Stimulated activated CD4-positive, alpha-beta T cell treated with anti-CD3 and anti-CD28 coated beads, TNF-alpha, amount 100 ng/mL, for 48 hours (primary cell): ENCODE results near the gene CD83.

Experiments used
- DNase-seq, 3 donors: peaks; one replicate each; pipeline ENCODE4 v3.0.0-alpha.2; 2020; ENCODE audit warnings: low read depth in 3 of 3

The CD83 gene

DNA sequence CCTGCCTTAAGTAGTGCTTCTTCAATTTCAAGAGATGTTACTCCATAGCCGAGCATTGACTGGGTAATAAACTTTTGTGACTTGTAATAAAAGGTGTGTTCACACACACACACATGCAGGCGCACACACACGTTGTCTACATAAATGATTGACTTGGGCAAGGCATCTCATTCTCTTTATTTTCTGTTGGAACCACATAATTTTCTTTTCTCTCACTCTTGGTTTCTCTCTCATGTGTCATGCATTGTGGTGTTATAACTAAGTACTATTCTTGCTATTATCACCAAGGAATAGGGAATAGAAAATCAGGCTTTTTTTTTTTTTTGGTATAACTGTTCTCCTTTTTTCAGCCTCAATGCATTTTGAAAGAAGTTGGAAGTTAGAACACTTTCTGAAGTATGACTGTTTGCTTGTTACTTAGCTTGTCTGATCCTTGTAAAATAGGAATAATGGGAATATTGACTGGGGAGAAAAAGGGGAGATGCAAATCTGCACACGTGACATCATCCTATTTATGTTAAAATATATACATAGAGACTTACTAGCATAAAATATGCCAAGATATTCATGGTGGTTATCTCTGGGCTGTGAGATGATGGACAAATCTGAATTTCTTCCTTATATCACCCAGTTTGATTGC lies 26.1 kb upstream of the CD83 start:
- DNase-seq, result no peak

DNA sequence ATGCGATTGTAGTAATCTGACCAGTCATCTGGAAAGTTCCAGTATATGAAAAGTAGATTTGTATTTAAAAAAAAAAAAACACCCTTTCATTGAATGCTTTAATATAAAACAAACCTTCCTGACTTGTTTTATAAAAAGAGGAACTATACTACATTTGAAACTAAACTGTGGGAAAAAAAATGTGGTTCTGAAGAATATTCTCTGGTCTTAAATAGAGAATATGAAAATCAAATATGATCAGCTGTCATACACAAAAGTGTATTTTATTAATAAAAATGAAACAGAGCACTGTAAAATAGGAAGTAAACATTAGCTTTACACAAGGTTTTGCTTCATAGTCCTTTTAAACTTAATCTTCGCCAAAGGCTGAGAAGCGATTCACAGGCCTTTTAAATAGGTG lies 25.3 kb upstream of the CD83 start:
- DNase-seq, result no peak

DNA sequence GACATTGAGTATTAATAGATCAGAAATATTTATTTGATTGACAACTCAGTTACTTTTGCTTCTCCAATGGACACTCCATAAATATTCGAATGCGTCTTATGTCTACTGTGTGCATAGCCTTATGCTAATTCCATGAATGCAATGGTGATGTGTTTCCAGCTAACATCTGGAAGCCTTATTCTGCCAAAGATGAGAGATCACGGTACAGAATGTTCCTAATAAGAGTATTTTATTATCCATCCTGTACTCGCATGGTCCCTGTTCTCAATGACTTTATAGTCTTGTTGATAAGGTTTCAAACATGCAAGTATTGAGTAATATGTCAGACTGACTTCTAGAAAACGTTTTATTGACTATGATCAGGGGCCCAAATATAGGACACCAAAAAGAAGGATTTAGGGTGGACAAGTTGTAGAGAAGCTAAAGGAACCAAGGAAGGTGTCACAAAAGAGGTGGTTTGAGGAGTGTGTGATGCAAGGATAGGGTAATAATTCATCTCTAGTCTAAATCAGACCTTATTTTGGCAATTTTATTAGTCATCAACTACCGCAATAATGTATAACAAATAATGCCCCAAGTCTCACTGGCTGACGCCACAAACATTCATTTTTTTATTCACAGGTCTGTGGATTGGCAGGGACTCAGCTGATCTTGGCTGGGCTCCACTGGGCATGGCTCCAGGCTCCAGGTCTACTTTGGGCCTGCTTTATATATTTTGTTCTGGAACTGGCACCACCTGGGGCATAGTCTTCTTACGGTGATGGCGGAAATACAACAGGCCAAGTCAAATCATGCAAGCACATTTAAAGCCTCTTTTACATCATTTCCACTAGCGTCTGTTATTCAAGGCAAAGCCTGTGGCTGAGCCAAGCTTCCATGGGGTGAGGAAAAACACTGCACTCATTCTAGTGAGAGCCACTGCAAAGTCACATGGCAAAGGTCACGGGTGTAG lies 24.5 kb upstream of the CD83 start:
- DNase-seq, result no peak

DNA sequence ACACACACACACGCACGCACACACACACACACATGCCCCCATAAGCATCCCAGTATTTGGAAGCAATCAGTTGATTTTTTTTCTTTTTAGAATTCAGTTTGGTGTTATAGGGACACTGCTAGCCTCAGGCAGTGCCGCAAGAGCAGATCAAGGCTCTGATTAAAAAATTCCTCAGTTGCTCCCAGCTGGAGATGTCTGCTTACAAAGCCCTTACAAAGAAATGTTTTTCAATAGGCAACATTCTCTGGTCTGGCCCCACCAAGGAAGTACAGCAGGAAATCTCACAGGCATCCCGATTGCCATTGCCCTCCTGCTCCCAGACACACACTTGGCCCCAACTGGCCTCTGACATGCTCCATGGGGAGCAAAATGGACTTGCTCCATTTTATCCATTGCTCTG lies 22.9 kb upstream of the CD83 start:
- DNase-seq, result no peak

DNA sequence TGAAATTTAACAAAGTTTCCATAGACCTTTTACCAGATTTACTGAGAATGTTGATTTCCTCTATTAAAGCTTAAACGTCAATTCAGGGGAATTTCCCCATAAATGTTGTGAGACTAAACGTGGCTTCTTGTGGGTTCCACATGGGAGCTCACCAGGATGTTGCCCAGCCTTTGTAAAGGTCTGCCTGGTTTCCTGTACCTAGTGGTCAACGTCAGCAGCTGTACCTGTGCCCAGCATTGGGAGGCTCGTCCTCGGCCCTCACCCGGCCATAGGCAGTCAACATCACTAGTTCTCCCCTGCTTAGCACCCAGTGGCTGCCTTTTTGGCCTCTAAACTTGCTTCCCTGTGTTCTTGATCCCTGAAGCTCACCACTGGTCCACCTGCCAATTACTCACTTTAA lies 22.1 kb upstream of the CD83 start:
- no peak for DNase-seq

DNA sequence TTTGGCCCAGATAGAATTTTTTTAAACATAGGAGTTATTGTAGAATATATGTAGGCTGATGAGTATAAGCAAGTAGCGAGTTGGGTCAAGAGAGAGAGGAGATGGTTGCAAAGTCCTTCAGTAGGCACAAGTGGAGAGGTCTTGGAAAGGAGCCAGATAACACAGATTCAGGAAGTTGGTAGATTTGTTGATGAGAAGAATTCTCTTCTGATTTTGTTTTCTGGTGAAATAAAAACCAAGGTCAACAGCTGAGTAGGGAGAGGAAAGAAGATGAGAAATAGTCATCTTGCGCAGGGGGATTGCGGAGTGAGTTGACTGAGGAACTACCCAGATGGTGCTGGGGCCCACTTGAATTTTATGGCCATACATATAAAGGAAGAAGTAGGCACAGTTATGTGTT lies 17.4 kb upstream of the CD83 start:
- no peak for DNase-seq

DNA sequence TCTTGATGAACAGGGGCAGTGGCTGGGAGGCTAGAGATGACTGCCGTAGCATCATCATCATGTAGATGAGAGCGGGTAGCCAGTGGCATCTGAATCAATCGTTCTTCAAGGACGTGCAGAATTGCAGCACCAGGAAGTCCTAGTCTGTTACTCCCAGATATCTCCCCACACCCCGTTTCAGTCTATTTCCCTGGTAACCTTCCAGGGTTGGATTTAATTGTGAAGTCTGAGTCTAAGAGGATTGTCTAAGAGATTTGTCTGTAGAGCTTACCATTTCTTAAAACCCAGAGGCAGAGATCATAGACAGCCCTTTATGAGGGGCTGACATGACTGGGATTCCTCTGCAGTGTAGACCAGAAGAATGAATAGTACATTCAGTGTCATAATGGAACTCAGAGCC lies 16.6 kb upstream of the CD83 start:
- no peak for DNase-seq

DNA sequence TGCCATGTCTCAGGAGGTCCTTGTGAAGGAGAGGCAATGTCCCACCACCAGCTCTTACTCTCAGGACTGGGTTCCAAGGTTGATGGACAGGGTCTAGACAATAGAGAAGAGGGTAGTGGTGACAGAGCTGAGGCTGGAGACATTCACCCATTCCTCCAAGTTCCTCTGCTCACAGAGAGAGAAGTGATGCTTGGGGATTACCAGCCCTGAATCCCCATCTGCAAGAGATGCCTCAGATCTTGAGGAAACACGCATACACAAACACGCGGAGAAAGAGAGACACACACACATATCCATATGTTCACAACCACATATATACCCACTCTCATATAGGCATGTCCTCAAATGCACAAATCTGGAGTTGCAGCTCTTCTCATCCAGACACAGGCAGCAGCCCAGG lies 15.2 kb upstream of the CD83 start:
- DNase-seq, result no peak

DNA sequence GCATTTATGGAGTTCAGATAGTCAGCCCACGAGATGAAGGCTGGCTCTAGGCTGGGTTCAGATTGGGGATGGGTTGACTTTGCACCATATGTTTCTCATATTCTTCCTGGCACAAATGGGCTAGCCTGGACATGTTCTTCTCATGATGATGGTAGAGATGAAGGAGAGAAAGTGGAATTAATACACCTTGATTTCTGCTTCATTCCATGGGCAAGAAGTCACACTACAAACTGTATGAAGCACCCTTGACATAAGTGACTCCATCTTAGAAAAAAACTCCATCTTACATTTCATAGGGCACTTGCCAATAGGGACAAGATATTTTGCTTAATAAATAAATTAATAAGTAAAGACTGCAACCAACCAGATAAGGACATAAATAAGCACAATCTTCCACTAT lies 12.0 kb upstream of the CD83 start:
- DNase-seq, result no peak

DNA sequence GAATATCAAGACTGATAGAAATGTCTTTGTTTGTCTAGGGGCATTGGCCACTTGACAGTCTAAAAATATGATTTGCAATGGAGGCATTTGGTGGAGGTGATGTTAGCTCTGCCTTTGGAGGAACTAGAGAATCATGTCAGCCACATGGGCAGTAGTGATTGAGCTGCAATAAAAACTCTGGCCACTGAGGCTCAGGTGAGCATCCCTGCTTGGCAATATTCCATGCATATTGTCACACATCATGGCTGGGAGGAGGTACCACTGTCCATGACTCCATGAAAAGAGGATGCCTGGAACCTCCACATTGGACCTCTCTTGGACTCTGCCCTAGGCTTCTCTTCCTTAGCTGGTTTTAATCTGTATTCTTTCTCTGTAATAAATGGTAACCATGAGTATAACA lies 10.6 kb upstream of the CD83 start:
- no peak for DNase-seq

DNA sequence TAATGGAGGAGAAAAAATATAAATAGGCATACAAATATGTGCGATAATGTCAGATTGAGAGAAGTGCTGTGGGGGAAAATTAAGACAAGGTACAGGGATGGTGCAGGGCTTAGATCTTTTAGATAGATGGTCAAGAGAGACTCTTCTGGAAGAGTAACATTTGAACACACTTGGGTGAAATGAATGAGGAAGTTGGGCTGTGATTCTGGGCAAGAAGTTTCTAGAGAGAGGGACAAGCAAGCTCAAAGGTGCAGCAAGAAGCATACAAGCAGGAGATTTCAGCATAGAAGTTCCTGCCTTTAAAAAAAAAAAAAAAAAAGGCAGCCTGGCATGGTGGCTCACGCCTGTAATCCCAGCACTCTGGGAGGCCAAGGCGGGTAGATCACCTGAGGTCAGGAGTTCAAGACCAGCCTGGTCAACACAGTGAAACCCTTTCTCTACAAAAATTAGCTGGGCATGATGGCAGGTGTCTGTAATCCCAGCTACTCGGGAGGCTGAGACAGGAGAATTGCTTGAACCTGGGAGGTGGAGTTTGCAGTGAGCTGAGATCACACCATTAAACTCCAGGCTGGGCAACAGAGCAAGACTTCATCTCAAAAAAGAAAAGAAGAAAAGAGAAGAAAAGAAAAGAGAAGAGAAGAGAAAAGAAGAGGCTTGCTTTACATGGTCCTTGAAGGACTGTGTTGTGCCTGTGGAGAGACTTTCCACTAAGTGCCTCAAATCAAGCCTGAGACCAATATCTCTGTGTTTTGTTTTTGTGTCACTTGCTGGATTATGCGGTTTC lies 9.7 kb upstream of the CD83 start:
- no peak for DNase-seq

DNA sequence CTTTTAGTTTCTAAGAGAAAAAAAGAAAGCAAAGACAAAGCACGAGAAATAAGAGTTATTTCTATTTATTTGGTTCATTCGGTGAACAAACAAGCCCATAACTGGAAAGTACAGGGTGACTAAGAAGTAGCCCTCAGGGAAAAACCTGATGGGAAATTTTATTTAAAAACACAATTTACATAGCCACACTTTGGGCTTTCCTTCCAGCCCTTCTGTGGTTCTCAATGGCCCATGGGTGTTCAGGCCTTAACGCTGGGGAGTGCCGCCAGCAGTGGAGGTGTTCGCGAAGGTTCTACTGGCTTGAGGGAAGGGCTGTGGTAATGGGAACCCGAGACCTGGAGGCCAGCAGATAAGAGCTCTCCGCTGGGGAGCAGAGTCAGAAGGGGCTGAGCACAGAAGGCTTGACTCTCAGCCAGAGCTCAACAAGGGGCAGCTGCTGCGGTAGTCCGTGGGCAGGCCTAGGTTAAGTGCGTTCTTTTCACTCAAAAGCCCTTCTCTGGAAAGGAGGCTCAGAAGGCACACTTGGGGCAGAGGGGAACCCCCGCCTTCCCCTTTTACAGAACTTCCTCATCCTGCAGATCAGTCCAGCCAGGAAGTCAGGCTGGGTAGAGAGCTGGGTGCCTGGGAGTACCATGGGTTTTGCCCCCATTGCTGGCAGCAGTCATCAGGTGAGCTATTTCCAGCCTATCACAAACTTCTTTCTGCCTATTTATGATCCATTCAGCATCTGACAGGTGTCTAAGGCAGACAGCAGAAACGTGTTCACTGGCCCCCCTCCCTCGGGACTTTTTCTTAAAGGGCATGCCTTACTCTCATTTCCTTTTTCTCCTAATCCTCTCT lies 8.8 kb upstream of the CD83 start:
- DNase-seq, result no peak

DNA sequence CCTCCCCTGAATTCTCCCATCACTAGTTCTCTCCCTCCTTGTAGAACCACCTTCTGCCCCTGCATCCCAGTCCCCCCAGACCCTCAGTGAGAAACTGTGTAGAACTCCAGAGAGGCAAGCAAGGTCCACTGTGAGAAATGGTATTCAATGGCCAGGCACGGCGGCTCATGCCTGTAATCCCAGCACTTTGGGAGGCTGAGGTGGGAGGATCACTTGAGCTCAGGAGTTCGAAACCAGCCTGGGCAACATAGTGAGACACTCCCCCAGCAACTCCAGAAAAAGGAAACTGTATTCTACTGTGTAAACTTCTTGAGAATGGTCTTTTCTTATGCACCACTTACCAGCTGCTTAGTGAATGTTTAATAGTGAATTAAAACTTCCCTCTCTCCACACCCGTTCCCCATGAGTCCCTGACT lies 8.2 kb upstream of the CD83 start:
- no peak for DNase-seq

DNA sequence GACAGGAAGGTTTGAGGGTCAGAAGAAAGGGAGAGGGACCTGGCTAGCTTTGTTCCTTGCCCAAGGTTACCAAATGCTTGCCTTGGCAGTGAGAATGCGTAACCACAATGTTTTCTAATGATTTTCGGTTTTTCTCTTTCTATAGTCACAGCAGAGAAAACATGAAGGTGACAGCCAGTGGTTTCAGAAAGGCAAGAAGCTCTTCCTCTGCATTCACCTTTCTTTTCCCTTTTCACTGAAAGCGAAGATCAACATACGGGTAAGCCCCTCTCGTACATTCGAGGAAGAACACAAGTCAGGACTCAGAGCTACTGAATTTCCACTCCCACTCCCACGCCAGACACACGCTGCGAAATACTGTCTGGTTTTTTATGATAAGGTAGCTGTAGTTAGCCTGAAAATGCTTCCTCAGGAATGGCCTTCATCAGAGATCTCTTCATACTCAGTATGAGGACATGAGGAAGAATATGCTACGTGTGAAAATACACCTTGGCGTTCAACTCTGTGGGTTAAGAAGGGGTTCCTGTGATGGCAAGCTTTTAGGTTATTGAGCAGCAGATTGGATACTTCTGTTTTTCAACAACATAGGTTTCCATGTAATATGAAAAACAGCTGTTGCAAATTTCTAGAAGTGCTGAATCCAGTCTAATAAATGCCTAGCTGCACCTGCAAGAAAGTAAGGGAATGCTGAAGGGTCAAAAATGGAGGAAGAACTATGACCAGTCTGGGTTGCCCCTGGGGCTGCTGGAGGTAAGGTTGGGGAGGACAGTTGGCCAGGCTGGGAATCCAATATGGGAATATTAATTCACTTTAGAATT lies 7.4 kb upstream of the CD83 start:
- no peak for DNase-seq

DNA sequence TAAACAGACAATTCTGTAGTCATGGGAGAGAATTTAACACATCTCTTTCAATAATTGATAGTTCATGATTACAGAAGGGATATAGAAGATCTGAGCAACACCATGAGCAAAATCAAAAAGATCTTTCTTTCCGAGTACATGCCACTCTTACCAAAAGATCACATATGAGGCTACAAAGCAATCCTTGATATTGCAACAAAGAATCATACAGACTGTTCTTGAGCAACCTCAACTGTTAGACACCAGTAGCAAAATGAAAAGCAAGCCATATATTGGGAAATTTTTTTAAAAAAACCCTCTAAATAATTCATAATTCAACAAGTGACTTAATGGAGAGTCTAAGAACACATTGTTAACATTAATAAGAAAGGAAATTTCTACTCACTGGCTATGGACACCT lies 3.6 kb upstream of the CD83 start:
- DNase-seq, result no peak

DNA sequence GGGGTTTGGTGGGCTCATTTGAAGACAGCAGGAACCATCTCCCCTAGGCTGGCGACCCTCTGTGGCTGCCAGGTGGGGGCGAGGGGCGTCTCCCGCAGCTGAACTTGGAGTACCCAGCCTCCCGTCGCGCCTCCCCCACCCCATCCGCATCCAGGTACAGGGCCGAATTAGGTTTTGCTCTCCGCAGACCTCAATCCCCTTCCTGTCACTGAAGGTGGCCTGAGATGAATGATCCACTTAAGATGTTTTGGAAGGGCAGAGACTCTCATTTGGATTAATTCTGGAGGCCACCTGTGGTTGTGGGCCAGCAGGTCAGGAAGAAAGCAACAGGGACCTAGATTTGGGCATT lies 493 bp downstream of the CD83 start:
- no peak for DNase-seq

DNA sequence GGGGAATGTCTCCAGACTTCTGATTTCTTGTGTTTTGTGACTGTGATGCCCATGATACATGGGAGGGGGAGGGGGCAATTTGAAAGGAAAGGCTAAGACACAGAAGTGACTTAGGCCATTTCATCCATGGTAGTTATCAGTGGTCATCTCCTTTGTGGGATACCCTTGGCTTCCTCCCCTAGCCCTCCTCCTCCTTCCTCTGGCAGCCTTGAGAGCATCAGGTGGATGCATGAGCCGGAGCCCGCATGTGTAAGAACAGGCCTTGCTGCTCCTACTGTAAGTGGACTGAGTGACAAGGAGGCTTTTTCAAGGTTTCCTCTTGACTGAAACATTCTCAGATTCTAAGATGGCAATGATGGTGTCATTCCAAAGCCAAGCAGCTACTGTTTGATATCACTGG lies 874 bp downstream of the CD83 start:
- DNase-seq, result no peak

DNA sequence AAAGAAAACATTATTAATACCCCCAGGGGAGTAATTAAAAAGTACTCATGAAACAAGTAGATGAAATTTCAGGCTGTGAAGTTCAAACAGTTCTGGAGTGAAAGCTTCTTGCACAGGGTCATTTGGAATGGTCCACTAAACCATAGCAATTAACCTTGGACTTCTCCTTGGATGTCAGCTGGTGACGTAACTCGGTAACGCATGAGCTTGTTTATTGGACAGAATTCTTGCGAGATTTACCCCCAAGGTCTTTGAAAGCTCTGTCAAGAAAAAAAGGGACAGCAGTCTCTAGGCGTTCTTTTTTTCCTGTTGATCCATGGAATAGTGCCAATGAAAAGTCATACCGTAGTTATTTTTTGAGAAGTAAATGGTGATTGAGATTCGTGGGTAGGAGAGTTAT lies 2.2 kb downstream of the CD83 start:
- no peak for DNase-seq

DNA sequence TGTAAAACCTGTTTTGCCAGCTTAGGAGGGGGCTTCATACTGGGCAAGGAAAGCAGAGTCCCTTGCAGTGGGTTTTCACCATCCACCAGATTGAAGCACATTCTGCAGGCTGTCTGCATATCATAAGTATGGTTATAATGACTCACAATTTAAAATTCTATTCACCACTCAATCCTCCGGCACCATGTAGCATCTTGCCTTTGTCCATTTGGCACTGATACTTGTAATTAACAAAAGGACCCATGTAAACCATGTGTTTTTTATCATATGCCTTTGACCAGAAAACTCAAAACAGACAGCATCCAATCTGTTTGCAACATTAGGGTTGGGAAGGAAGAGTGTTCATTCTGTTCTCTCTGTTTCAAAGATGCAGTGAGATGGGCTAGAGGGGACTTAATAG lies 3.0 kb downstream of the CD83 start:
- no peak for DNase-seq

DNA sequence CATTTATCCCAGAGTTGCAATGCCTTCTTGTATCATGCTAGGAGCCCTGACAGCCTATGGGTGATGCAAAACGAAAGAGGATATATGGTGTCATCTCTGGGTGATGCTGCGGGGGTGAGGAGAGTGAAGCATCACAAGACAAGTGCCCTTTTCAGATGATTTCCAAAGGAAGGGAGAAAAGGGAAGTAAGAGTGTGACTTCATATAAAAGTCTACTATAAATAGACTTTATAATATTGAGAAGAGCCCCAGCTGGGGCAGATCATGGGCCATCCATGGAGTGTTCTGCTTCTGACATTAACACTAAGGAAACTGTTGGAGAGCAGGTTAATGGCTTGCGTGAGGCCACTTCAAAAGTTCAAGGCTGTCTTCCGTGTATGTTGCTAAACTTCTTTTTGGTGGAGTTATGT lies 4.4 kb downstream of the CD83 start:
- DNase-seq, result peak in 2 of 3 donors; percentile 21 to 29
